EH (cell line): ENCODE results near the gene ATMIN.

Source experiments
- DNase-seq: peaks from one replicate; pipeline ENCODE4 v3.0.0-alpha.2; 2015; ENCODE audit warnings: low read depth

ATMIN gene, protein sequence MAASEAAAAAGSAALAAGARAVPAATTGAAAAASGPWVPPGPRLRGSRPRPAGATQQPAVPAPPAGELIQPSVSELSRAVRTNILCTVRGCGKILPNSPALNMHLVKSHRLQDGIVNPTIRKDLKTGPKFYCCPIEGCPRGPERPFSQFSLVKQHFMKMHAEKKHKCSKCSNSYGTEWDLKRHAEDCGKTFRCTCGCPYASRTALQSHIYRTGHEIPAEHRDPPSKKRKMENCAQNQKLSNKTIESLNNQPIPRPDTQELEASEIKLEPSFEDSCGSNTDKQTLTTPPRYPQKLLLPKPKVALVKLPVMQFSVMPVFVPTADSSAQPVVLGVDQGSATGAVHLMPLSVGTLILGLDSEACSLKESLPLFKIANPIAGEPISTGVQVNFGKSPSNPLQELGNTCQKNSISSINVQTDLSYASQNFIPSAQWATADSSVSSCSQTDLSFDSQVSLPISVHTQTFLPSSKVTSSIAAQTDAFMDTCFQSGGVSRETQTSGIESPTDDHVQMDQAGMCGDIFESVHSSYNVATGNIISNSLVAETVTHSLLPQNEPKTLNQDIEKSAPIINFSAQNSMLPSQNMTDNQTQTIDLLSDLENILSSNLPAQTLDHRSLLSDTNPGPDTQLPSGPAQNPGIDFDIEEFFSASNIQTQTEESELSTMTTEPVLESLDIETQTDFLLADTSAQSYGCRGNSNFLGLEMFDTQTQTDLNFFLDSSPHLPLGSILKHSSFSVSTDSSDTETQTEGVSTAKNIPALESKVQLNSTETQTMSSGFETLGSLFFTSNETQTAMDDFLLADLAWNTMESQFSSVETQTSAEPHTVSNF

DNA sequence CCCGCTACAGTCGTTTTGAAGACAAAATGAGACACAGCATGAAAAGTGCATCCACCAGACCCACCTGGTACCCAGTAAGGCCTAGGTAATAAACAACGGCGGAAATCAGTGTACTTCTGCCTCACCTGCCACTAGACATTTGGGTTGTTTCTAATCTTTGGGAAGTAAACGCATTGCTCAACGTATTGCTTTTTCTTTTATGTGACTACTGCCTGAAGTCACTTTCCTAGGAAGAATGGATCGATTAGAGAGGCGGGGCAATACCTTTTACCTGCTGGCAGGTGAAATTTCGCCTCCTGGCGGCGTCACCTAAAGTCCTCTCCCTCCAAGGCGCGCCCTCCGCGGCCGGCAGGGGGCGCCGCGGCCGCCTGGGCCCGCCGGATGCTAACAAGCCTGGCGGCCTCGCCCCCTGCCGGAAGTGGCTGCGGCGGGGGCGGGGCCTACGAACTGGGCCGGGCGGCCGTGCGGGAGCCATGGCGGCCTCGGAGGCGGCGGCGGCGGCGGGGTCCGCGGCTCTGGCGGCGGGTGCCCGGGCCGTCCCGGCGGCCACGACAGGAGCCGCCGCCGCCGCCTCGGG is at the start of gene ATMIN:
Gene ATMIN, plus strand, starts transcription at position 445 of the 577 bp plus-strand sequence. Its CDS starts 29 bp downstream, at position 474.
- peak; percentile 83 for DNase-seq

DNA sequence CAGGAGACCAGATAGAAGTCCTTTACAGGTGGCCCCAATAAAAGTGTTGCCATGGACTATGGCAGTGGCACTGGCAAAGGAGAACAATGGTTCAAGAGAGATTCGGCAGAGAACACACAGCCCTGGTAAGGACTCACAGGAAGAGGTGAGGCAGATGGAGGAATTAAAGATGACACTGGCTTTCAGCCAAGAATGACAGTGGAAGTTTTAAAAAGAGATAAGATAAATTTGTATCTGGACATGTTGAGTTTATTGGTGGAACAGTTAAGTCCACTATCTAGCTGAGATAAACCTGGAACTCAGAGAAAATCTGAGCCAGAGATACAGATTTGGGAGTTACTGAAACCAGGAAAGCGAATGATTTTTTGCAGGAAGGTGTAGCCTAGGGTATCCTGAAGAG is 49.1 kb upstream of the ATMIN start:
- no peak for DNase-seq

DNA sequence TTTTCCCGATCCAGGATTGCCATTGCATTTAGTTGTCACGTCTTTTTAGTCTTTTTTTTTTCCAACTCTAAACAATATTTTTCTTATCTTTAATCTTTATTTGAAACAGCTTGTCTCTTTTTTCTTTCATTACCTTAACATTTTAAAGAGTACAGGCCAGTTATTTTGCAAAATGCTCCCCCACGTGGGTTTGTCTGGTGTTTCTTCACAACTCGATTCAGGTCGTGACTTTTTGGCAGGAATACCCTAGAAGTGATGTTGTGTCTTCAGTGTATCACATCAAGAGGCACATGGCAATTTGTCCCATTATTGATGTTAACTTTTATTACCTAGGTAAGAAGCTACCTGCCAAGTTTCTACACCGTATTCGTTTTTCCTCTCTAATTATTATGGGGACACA is 46.9 kb upstream of the ATMIN start:
- no peak for DNase-seq

DNA sequence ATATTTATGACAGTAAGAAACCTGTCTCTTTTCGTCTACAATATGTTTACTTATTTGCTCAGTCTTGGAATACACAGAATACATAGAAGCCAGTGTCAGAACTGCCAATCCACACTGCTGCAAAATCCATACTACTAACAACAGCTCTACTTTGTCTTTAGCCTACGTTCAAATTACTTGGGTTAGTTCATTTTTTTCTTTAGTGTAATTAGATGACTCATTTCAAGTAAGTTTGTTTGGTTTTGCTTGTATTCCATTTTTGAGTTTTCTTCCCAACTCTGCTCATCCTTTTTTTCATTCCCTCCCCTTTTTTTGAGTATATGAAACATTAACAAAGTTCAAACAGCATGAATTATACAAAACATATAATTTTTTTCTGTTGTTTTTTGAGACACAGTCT is 45.8 kb upstream of the ATMIN start:
- peak; percentile 47 for DNase-seq

DNA sequence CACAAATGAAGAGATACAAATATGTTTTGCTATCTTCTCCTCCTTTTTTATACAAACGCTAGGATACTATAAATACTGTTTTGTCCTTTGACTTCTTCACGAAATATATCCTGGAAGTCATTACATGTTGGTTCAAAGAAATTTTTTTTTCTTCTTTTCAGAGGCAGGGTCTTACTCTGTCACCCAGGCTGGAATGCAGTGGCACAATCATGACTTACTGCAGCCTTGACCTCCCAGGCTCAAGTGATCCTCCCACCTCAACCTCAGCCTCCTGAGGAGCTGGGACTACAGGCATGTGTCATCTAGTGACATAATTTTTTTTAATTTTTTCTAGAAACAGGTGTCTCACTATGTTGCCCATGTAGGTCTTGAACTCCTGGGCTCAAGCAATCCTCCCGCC is 45.1 kb upstream of the ATMIN start:
- no peak for DNase-seq

DNA sequence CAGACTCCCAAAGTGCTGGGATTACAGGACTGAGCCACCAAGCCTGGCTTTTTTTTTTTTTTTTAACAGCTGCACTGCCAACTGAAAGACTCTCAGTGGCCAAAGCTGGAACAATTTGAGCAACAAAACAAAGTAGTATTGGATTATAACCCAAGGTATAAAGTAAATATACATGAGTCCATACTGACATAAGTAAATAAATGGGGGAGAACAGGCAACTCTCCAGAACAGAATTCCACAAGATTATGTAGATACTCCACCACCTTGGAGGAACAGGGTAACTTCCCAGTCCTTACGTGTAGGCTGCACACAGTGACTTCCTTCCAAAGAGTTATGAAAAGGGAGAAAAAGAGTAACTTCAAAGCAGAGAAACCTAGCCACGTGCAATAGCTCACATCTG is 44.7 kb upstream of the ATMIN start:
- no peak for DNase-seq

DNA sequence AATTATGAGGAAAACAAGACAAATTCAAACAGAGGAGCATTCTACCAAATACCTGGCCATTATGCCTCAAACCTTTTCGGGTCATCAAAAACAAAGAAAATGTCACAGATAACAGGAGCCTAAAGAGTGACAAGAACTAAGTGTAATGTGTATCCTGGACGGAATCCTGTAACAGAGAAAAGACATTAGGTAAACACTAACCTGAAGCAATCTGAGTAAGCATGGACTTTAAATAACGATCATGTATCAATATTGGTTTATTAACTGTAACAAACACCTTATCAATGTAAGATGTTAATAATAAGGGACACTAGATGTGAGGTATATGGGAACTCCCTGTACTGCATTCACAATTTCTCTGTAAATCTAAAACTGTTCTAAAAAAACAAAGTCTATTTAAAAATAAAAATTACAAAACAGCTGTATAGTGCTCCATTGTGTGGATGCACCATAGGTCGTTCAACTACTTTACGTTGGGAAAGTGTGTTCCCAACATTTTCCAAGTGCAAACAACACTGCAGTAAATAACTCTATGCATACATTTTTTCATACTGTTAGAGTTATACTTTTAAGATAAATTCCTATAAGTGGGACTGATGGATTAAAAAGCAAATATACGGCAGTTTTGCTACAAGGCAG is 43.7 kb upstream of the ATMIN start:
- no peak for DNase-seq

DNA sequence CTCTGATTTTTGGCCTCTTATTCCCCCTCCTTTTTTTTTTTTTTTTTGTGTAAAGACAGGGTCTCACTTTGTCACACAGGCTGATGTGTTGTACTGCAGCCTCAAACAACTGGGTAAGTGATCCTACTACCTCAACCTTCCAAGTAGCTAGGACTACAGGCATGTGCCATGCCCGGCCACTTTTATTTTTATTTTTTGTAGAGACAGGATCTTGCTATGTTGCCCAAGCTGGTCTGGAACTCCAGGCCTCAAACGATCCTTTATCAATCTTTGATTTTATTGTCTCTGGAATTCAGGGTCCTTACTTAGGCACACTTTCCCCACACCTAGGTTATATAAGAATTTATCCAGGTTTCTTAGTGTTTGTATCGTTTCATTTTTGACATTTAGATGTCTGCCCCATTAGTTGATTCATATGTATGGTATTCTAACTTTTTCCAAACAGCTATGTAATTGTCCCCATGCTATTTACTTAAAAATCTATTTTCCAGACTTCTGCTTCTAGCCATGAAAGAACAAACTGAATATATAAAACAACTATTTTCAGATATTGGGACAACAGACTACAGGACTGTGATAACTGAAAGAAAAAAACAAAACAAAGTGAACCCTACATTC is 42.9 kb upstream of the ATMIN start:
- no peak for DNase-seq

DNA sequence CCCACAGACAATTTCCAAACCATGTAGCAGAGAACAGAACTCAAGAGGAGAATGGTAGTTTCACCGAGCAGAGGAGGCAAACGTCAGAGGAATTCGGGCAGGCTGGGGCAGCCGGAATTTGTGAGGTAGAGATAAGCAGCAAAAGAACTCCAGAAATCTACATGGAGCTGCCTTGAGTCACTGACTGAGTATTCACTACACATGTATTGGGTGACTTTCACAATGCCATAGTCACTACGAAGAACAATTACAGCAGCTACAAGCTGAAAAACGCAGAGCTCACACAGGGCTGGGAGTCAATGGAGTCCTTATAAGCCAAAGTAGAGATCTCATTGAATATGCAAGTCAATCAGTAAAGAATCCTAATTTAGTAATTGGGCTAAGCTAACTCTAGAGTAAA is 42.3 kb upstream of the ATMIN start:
- peak; percentile 94 for DNase-seq

DNA sequence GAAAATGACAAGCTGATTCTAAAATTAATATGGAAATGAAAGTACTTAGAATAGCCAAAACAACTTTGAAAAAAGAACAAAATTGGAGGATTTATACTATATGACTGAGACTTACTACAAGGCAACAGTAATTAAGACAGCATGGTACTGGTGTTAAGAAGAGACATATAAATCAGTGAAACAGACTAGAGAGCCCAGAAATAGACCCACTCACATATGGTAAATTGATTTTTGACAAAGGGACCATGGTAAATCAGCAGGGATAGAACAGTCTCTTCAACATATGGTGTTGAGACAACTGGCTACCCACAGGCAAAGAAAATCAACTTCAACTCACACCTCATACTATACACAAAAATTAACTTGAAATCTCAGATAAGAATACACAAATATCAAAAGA is 41.8 kb upstream of the ATMIN start:
- DNase-seq, result no peak

DNA sequence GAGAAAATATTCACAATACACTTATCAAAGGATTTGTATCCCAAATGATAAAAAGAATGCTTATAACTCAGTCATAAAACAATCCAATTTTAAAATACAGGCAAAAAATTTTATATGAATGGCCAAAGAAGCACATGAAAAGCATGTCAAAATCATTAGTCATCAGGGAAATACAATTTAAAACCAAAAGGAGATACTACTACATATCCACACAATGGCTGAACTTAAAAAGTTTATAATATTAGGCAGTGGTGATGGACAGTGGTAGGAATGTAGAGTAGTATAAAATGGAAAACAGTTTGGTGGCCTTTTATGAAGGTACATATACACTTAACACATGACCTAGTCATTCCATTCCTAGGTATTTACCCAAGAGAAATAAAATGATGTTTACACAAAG is 41.2 kb upstream of the ATMIN start:
- DNase-seq, result peak; percentile 54

DNA sequence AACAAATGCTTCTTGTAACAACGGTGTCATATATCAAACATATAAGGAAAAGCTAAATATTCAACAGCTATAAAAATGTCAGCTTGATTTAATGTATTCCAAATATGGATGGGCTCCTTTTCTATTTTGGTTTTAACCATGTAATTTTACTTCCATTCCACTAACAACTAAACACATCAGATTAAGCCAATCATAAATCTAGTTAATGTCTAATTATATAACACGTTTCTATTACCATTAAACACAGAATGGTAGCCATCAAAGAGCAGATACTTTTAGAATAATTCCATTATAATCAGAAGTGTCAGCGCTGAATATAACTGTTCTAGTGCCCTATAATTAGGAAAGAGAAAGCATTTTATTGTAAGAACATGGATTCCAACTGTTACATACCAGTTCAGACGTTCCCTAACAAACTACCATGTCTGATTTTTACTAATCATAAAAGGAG is 38.9 kb upstream of the ATMIN start:
- peak; percentile 39 for DNase-seq

DNA sequence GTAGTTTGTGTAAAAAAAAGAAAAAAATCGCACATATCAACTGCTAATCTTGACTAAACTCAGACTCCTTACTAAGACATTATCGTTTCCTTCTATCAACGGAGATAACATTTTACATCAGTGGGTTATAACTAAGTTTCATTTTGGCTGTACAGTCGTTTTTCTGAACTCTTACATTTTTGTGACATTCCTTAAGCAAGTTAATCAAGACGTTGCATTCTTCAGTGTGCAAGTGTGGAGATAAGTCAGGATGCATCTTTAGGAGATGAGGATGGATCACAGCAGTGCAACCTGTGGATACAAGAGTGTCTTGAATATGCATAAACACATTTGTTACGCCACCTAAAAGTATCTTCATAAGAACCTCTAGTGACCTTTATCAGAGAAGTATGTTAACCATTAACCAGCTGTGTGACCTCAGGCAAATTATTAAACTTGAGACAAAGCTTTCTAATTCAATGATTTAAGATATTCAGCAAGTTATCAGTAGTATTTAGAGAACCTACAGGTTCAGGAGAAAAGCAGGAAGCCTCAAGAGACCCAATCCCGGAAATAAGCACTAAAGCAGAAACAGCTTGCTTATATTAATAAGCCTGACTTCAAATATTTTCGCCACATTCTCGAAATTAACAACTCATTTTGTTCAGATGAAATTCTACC is 38.4 kb upstream of the ATMIN start:
- DNase-seq, result peak; percentile 50

DNA sequence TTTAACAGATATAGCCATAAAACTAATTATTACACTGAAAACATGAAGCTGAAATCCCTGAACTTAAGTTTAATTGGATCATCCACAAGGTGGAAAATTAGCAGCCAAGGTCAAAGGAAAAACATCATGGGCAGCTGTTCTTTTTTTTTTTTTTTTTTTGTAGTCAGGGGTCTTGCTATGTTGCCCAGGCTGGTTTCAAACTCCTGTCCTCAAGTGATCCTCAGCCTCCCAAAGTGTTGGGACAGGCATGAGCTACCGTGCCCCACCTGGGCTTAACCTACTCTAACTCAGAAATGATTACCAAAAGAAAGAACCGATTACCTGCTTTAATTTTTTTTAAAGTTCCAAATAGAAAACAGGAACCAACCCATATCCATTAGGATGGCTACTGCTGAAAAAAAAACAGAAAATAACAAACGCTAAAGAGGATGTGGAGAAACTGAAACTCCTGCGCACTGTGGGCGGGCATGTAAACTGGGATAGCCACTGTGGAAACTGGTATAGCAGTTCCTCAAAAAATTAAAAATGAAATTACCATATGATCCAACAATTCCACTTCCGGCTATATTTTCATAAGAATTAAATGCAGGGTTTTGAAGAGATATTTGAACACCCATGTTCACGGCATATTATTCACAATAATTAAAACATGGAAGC is 37.5 kb upstream of the ATMIN start:
- DNase-seq, result no peak

DNA sequence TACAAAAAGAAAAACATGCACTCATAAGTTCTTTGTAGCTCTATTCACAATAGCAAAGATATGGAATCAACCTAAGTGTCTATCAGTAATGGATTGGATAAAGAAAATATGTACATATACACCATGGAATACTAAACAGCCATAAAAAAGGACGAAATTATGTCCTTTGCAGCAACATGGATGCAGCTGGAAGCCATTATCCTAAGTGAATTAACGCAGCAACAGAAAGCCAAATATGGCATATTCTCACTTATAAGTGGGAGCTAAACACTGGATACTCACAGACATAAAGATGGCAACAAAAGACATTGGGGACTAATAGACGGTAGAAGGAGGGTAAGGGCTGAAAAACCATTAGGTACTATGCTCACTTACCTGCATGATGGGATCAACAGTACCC is 34.8 kb upstream of the ATMIN start:
- no peak for DNase-seq

DNA sequence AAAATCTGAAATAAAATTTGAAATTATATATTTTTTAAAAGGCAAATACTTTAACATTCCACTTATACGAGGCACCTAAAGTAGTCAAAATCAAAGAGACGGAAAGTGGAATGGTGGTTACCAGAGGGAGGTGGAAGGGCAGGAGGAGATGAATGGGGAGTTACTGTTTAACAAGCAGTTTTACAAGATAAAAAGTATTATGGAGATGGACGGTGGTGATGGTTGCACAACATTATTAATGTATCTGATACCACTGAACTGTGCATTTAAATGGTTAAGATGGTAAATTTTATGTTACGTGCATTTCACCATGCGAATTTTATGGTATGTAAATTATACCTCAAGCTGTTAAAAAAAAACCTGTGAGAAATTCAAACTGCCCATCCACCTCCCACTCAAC is 34.3 kb upstream of the ATMIN start:
- DNase-seq, result no peak

DNA sequence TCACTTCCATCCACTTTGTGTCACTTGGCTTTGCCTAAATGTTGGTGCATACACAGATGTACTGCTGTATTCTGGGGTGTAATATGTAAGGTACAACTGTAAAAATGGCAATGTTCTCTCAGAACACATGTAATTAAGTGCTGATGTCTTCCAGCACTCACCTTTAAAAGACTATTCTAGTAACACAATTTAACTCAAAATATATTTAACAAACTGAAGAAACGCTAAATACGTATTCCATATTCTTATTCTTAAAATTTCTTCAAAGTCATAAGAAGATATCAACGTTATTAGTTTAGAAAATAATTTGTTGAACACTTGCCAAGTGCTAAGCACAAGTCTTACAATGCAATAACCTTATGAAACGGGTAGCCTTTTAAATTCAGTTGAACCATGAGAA is 32.6 kb upstream of the ATMIN start:
- DNase-seq, result no peak

DNA sequence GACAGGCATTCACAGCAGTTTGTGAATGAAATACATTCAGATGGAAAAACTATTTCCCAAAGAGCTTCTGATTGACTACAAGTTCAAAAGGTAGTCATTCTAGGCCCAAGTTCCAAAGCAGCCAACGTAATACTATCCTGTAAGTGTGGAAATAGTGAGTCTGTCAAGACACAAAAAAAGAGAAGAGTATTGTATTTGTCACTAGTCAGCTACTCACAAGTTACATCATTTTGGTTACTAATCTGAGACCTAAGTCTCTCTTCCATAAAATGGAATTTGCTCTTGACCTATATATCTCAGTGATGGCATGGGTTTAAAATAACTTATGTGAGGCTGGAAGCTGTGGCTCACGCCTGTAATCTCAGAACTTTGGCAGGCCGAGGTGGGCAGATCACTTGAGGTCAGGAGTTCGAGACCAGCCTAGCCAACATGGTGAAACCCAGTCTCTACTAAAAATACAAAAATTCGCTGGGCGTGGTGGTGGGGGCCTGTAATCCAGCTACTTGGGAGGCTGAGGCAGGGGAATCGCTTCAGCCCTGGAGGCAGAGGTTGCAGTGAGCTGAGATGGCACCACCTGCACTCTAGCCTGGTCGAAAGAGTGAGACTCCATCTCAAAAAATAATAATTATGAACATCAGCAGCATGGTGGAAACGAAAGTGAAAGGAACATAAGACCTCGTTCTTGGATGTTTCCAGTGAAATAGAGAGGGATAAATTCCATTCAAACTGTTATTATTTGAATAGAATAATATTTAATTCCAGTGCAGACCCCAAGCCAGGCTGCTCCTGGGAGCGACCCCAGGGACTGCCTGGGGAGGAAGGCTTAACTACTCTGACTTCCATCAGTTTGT is 31.8 kb upstream of the ATMIN start:
- DNase-seq, result peak; percentile 37

DNA sequence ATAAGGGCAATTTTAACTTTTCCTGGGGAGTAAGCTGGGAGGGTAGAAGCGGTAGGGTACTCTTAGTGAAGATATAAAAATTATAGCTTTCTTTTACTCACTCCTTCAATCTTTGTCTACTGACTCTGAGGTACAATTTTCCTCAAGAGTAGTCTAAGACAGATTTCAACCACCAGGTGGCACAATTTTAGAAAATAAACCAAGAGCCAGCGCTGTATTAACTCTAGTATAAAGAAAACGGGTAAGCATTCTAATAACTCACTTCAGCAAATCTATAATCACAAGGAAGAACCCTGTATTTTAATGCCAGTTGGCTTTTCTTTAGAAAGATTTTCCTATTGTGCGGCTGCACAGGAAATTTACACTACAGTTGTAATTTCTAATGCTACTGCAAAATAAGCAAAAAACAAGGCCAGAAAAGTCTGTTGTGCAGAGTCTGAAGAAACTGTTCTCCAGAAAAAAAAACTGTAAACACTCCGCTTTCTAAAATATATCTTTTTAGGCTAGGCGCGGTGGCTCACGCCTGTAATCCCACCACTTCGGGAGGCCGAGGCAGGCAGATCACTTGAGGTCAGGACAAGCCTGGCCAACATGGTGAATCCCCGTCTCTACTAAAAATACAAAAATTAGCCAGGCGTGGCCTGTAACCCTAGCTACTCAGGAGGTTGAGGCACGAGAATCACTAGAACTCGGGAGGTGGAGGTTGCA is 30.8 kb upstream of the ATMIN start:
- DNase-seq, result peak; percentile 68
